Measurements from ENCODE around the gene TNFSF10.
"Not testable (repeated sequence)": the region's sequence is repeated elsewhere in the genome, so short reads cannot be mapped to it uniquely, and the experiment has no call there.

Gene TNFSF10

DNA sequence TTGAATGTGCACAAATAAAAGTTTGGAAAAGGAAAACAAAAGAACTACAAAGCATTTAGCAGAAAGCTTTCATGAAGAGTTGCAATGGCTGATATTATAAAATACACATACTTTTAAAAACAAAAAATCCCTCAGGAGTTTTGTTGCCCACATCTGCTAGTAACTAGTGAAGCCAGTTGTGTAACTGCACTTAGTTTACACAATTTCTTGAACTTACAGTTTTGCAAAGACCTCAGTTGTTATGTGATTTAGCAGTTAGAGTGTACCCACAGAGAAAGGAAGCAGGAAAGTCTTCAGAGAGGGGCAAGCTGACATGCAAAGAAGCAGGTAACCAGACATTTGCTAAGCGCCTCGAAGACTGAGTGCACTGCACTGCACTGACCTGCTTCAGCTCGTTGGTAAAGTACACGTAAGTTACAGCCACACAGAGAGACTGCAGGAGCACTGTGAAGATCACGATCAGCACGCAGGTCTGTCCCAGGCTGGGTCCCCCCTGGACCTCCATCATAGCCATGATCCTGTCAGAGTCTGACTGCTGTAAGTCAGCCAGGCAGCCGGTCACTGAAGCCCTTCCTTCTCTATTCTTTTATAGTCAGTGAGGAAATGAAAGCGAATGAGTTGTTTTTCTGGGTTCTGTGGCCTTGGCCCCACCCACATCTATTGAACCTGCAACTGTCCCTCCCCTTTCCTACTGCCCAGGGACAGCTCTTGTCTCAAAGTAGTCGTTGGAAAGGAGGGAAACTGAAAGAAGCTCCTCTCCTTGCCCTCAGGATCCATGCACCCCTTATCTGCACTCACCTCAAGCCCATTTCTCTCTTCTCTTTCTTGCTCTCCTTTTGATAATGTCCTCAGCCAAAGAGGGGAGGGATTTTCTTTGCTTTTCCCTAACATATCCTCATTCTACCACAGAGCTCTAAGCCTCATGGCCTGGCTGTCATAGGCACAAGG is at the start of gene TNFSF10:
TSS of gene TNFSF10 (minus strand) at position 560 of the 948 bp plus-strand sequence. CDS start at position 514, 46 bp downstream.
- peak; percentile 36 for DNase-seq

DNA sequence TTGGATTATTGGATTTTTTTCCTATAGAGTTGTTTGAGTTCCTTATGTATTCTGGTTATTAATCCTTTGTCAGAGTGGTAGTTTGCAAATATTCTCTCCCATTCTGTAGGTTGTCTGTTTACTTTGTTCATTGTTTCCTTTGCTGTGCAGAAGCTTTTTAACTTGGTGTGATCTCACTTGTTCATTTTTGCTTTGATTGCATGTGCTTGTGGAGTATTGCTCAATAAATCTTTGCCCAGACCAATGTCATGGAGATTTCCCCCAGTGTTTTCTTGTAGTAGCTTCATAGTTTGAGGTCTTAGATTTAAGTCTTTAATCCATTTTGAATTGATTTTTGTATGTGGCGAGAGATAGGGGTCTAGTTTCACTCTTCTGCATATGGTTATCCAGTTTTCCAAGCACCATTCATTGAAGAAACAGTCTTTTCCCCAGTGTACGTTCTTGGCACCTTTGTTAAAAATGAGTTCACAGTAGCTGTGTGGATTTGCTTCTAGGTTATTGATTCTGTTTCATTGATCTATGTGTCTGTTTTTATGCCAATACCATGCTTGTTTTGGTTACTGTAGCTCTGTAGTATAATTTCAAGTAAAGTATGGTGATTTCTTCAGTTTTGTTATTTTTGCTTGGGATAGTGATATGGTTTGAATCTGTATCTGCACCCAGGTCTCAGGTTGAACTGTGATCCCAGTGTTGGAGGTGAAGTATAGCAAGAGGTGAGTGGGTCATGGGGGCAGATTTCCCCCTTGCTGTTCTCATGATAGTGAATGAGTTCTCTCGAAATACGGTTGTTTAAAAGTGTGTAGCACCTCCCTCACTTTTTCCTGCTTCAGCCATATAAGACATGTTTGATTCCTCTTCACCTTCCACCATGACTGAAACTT is 46.1 kb upstream of the TNFSF10 start:
- no peak for DNase-seq

DNA sequence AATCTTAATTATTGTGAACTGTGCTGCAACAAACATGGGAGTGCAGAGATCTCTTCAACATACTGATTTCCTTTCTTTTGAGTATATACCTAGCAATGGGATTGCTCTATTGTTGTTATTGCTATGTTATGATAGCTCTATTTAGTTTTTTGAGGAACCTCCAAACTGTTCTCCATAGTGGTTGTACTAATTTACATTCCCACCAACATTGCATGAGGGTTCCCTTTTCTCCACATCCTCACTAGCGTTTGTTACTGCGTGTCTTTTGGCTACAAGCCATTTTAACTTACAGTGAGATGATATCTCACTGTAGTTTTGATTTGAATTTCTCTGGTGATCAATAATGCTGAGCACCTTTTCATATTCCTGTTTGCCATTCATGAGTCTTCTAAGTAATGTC is 45.5 kb upstream of the TNFSF10 start:
- no peak for DNase-seq

DNA sequence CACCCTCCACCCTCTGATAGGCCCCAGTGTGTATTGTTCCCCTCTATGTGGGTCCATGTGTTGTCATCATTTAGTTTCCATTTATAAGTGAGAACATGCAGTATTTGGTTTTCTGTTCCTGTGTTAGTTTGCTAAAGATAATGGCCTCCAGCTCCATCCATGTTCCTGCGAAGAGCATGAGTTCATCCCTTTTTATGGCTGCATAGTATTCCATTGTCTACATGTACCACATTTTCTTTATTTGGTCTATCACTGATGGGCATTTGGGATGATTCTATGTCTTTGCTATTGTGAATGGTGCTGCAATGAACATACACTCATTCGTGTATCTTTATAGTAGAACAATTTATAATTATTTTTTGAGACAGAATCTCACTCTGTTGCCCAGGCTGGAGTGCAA is 43.6 kb upstream of the TNFSF10 start:
- DNase-seq = not testable (repeated sequence)

DNA sequence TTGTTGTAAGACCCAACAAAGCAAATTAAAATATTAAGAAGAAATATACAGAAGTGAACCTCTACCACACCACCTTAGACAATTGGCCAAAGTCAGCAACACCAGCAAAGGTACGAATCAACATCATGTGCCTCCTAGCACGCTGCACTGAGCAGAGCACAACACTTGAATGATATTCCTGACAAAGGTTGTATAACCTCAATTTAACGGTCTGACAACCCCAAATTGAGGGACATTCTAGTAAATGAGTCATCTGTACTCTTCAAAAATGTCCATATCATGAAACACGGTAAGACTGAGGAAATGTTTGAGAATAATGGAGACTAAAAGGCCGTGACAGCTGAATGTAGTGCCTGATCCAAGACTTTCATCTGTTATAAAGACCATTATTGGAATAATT is 41.3 kb upstream of the TNFSF10 start:
- DNase-seq = no peak

DNA sequence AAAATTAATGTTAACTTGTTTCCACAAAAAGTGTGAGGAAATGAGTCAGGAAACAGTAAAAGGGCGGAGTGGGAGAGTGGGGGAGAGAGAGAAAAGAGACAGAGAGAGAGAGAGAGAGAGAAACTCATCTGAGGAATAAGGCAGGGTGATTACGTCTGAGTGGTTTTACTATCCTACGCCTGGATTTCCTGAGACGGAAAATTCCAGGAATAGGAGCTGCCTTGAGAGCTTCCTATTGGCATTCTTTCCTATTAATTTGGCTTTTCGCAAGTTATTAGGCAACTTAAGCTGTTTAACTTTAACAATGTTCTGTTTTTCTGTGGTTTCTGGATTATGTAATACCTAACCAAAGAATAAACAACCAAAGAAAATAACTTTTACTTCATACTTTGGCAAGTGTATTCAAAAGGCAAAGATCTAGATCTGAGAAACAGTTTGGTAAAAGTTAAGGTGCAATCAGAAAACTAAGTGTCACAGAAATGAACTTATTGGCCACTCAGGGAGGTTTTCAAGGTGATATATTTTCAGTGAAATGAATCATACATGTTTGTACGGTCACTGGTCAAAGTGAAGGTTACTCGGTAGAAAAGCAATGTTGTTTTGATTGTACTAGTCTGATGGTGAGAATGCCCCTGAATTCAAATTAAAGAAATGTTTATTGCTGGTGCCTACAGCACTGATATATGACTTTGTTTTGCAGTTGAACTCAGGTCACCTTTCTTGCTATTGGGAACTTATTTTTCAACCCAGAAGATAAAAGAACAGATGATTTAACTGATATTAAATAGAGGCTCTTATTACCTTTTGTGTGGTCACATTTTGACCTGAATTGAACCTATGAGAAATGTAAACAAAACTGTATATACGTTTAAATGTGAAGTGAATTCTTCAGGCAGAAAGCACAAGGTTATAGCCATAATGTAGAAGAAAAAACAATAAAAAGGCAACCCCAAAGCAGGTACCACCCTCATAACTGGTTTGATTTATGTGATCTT is 39.9 kb upstream of the TNFSF10 start:
- DNase-seq = no peak

DNA sequence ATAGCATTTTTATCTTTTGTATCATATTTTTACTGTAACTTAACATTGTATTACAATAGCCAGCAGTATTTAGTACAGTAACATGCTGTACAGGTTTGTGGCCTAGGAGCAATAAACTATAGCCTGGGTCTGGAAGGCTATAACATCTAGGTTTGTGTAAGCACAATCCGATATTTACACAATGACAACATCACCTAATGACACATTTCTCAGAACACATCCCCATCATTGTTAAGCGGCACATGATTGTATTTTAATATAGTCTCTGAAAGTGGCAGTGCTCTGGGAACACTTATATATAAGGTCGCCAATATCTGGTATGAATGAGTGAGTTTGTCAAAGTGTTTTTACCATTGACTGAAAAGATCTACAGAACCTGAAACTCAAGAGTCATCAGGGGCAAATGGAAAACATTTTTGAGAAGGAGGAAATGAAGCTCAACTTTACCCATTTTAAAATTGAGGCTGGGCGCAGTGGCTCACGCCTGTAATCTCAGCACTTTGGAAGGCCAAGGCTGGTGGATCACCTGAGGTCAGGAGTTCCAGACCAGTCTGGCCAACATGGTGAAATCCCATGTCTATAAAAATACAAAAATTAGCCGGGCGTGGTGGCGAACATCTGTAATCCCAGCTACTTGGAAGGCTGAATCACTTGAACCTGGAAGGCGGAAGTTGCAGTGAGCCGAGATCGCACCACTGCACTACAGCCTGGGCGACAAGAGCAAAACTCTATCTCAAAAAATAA is 38.8 kb upstream of the TNFSF10 start:
- DNase-seq = no peak

DNA sequence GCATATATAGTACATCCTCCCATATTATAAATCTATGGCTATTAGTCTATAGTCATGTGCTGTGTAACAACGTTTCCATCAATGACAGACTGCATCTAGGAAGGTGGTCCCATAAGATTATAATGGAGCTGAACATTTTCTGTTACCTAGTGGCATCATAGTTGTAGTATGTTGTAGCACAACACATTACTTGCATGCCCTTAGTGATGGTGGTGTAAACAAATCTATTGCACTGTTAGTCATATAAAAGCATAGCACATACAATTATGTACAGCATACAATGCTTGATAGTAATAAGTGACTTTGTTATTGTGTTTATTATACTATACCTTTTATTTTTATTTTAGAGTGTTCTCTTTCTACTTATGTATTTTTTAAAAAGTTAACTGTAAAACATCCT is 37.4 kb upstream of the TNFSF10 start:
- DNase-seq = no peak

DNA sequence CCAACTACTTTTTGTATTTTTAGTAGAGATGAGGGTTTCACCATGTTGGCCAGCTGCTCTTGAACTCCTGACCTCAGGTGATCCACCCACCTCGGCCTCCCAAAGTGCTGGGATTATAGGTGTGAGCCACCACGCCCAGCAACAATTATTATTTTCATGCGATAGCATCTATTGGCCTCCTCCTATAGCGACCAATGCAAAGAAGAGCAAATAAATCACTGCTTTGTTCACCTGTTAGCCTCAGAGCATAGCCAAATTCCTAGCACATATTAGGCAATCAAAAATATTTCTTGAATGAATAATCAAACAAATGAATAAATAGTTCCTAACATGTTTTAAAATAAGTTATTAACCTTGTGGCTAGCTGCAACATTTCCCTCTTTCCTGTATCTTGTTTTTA is 36.8 kb upstream of the TNFSF10 start:
- no peak for DNase-seq

DNA sequence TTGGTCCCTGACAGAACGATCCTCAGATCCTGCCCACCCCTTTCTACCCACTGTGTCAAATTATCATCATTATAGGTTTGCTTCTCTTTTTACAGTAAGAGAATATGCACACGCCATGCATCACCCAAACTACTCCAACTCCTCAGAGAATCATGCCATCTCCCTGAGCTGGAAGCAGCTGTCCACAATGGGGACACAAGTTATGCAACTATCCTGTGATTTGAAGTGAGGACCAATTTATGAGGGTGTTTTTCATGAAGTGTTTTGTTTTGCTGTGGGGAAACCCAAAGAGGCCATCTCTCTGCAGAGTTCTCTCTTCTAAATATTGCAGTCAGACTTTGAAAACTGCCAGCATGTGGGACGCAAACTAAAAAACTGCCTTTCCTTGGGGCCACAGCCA is 35.8 kb upstream of the TNFSF10 start:
- no peak for DNase-seq

DNA sequence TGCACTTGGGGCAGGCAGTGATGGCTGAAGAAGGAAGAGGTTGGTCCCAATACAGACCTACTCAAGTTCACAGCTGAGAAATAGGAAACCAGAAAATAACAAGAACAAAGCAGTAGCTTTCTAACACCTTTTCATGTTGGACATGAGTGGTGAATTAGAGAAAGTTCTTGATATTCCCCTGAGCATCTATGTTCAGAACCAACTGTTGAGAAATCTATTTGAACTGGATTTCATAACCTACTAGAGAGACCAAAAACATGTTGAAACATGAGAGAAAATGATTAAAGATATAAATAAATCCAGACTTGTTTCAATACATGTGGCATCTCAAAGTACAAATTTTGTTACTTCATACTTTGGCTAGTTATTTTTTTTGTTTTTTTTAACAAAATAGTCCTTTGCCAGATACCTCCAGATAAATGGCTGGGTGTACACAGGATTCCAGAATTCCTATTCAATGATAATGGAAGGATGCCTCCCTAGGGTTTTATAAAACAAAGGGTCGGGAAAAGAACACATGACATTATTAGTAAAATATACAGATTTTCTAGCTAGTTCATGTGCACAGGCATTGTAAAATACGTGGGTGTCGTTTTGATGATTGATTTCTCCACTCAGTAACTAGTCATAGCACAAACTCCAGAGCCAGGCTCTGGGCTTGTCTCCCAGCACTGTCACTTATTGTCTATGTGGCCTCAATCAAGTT is 34.4 kb upstream of the TNFSF10 start:
- no peak for DNase-seq

DNA sequence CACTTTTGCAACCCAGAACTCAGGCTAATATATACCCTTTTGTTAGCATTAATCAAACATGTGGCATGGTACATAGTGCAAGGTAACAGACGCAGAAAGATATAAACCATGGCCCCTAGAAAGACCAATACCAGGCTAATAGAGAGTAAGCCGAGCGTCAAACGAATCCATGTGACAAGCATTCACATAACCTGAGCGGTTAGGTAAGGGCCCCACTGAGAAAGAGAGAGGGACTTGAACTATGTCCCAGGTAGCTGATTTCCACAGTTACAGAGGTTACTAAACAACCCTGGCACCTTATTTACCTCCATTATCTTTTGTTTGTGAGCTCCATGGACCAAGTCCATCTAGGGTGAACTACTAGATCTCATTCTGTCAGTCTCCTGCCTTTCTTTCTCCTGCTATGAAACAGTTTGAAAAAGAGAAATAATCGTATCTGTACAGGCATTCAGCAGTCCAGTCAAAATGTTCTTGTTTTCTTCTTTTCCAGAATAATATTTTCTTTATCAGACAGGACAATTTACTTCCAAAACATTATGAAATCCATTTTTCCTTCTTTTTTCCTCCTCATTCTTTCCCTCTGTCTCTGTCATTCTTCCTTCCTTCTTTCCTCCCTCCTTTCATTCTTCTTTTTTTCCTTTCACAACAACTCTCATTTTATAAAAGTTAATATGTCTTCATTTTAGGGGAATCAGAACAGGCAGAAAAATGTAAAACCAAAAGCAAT is 30.5 kb upstream of the TNFSF10 start:
- no peak for DNase-seq

DNA sequence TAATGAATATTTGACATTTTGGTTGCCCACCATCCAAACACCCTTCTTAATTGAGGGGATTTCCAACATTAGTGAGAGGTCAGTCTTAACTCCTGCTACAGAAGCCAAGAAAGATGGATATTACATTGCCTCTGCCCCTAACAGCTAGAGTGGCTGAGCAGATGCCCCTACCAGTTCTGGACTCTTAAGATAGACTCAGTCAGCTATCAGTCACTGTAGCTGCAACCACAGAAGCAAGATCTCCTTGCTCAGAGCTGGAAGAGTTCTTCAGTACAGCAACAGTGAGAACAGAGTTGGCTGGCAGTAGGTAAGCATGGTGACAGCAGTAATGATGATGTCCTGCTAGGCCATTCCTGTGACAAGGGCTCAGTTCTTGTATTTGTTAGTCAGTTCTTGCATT is 29.4 kb upstream of the TNFSF10 start:
- no peak for DNase-seq

DNA sequence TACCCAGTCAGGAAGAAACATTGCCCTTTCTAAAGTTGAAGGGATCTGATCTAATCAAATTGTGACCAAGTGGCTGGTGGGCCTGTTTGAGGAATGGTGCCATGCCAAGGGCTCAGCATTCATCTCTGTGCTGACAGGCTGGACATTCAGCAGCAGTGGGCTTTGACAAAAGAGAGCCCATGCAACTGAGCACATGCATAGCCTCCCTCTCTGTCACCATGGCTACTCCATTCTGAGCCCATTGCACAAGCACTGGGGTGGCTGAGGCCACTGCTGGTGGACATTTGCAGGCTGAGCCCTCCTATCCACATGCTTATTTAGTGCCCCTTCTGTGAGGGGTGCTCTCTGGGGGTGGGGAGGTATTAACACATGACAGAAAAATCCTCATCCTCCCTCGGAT is 28.6 kb upstream of the TNFSF10 start:
- no peak for DNase-seq

DNA sequence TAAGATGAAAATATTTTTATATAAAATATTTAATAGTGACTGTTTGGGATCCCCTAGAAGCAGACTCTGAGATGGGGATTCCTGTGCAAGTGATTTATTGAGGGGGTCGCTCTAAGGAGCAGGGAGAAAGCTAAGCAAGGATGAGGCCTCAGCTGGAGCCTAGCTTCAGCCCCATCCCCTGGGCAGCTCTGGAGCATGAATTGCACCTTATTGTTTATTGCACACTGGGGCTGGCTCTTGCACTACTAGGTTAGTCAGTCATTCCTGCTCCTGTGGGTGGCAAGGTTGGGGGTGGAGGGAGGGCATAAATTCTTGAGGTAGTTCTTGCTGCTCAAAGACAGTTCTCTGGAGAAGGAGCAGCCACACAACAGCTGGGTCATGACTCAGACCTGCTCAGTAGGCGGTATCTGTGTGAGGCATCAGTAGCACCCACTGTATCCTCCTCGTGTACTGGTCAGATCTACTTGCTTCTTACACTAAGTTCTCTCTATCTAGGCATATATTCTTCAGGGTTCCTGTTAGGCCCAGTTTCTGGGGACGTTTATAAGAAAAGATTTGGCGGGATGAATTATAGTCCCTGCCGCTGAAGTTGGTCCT is 27.2 kb upstream of the TNFSF10 start:
- no peak for DNase-seq

DNA sequence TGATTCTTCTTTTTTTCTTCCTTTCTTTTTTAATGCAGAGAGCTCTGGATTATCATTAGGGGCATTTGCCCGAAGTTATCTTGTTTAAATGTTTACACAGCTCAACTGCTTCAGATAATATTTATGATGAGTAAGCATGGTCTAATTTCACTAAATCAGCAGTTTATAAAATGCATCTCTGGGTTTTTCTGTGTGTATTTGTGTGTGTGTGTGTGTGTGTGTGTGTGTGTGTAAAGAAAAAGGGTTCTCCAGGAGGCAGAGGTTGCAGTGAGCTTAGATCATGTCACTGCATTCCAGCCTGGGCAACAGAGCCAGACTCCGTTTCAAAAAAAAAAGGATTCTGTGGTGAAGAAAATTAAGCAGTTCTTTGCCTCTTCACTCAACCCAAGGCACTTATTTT is 25.9 kb upstream of the TNFSF10 start:
- DNase-seq = no peak

DNA sequence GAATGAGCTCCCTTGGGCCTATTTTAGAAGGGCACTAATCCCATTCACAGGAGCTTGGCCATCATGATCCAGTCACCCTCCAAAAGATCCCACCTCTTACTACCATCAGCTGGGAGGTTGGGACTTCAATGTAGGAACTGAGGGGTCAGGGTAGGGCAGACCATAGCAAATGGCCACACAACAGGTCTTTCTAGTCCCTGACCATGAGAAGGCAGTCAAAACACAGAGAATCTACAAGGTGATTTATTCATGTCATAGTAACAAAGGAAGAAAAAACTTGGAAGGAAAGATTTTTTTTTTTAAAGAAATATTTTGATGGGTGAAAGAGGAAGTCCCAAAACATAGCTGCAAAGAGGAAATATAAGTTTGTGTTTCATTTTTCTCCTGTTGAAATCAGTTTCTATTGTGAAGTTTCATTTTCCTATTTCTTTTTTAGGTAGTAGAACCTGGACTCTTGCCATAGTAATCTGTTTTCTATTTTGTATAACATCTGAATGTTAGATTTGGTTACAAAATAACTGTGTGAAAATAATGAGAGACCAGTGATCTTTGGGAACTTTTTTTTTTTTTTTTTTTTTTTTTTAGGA is 23.5 kb upstream of the TNFSF10 start:
- DNase-seq = no peak

DNA sequence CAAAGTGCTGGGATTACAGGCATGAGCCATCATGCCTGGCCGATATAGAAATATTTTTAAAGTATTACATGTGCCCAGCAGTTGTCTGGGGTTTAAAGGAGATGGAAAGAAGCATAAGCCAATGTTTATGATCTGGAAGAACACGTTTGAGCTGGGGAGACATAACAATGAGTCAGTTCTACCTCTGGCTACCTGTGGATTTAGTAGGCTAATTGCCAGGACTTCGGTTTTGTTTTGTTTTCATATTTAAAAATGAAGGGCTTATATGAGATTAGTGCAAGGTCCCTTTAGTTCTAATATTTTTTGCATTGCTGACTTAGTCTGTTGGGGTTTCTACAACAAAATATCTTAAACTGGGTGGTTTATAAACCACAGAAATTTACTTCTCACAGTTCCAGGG is 22.9 kb upstream of the TNFSF10 start:
- no peak for DNase-seq

DNA sequence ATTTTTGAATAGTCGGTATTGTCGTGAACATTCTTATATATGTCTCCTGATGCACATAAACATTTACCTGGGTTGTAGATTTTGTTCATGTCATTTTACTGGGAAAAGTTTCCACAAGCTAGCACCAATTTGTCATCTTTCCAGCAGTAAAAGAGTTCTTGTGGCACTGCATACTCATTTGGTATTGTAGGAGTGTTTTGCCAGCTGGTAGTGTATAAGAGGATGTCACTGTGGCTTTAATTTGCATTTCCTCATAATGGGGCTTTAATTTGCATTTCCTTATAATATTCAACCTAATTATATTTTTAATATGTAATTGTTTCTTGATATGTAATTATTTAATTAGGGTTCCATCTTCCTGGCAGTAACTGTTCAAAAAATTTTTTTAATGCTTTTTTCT is 21.2 kb upstream of the TNFSF10 start:
- DNase-seq = no peak

DNA sequence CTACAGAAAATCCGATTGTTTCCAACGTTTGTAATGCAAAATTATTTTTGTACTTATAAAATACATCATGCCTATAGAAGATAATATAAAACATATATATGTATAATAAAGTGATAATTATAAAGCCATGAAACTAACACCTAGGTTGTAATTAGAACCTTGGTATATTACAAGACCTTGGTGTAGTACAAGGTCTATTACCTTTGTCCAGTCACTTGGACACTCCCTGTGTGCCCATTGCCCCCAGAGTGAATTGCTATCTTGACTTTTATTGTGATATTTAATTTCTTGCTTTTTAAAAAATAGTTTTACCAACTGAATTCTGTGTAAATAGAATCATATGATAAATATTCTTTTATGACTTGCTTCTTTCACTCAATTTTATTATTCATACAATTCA is 20.7 kb upstream of the TNFSF10 start:
- no peak for DNase-seq
